Measurements from ENCODE around the gene NHLRC4. TPM values are rescaled to one million over a fixed set of nuclear protein-coding genes. Genes with fewer than 3 reads are reported as not detected.
"Not testable (repeated sequence)": the region's sequence is repeated elsewhere in the genome, so short reads cannot be mapped to it uniquely, and the experiment has no call there.

Gene NHLRC4
- total RNA-seq, 3 donors from 2014 or later: 0.13 to 0.18 (median 0.16) TPM

DNA sequence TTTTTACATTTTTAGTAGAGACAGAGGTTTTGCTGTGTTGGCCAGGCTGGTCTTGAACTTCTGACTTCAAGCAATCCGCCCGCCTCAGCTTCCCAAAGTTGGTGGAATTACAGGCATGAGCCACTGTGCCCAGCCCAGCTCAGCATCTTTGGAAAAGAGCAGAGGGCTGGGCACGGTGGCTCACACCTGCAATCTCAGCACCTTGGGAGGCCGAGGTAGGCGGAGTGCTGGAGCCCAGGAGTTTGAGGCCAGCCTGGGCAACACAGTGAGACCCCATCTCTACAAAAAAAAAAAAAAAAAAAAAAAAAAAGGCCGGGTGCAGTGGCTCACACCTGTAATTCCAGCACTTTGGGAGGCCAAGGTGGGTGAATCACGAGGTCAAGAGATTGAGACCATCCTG, 30.9 kb downstream of the NHLRC4 start:
- not testable (repeated sequence) for H3K4me3 Mint-ChIP-seq; H3K27me3 Mint-ChIP-seq (ENCODE audit: low read depth); ATAC-seq; H3K36me3 Mint-ChIP-seq (ENCODE audit: insufficient read depth); H3K9me3 Mint-ChIP-seq; DNase-seq
- H3K4me1 Mint-ChIP-seq (ENCODE audit: low read depth): peaks cover 13% of the 10 kb centered on the region

DNA sequence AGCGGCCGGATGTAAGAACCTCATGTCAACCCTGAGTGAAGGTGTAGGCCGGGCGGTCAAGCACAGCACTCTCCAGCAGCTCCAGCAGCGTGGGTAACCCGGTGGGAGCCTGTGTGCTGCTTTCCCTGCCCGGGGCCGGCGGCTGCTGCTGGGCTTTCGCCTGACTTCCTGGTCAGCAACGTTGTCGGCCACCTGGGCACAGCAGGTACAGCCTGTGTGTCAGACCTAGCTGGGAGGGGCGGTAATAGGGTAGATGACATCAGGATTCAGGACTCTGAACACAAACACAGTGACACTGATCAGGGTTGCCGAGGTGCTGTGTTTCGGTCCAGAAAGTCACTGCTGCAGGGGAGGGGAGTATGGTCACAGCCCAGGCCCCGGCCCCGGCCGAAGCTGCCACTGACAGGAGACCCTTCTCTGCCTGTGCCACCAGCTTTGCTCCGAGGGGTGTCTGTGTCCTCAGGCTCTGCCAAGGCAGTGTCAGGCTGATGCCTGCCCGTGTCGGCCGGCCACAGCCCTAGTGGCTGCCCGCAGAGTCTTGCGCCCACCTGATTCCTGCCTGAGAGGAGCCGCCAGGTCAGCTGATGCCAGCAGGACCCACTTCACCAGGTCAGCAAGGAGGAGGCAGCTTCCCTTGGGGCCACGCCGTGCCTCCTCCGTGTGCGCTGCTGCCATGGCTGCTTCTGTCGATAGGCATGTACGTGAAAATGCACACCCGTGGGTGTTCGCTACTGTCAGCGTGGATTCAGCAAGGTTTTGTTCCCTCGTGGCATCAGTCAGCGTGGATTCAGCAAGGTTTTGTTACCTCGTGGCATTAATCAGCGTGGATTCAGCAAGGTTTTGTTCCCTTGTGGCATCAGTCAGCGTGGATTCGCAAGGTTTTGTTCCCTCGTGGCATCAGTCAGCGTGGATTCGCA, 32.3 kb downstream of the NHLRC4 start:
- Mint-ChIP-seq H3K9me3 (no peaks in the 10 kb centered on the region), H3K4me3 (no peak overlapping the region), H3K4me1 (ENCODE audit: low read depth) (peaks cover 10% of the 10 kb centered on the region), H3K36me3 (ENCODE audit: insufficient read depth) (peaks cover 5% of the 10 kb centered on the region), H3K27me3 (ENCODE audit: low read depth) (no peaks in the 10 kb centered on the region)
- no peak for DNase-seq
- ATAC-seq: no peak

DNA sequence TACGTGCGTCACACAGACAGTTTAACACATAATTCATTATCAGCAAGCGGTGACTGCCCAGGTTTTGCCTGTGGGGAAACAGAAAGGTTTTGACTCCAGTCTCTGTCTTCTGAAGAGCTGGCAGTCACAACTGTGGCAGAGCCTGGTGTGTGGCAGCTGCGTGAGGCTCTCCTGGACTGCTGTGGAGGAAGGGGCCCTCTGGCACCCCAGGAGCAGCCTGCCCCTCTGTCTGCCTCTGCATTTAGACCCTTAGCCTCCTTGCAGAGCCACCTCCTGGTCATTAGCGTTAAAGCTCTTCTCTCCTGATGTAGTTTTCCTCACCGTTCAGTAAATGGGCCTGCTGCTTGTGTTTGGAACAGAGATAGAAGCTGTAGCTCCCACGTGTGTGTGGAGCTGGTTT, 34.0 kb downstream of the NHLRC4 start:
- H3K27me3 Mint-ChIP-seq (ENCODE audit: low read depth): no peaks in the 10 kb centered on the region
- ATAC-seq (no peak), DNase-seq (no peak)
- no peaks in the 10 kb centered on the region for H3K9me3 Mint-ChIP-seq
- no peak overlapping the region for H3K4me3 Mint-ChIP-seq
- peaks cover 4% of the 10 kb centered on the region for H3K36me3 Mint-ChIP-seq (ENCODE audit: insufficient read depth)
- peaks cover 8% of the 10 kb centered on the region for H3K4me1 Mint-ChIP-seq (ENCODE audit: low read depth)

DNA sequence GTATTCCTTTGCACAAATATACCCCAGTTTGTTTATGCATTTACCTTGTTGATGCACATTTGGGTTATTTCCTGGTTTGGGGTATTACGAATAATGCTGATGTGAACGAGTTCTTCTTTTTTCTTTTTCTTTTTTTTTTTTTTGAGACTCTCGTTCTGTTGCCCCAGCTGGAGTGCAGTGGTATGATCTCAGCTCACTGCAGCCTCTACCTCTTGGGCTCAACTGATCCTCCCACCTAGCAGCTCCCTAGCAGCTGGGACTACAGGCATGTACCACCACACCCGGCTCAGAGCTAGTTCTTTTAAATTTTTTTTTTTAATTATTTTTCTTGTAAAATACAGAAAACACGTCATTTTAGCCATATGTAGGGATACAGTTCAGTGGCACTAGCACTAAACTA, 37.1 kb downstream of the NHLRC4 start:
- ATAC-seq (no peak), DNase-seq (no peak)
- H3K4me1 Mint-ChIP-seq (ENCODE audit: low read depth): peaks cover 6% of the 10 kb centered on the region
- peaks cover 2% of the 10 kb centered on the region for H3K36me3 Mint-ChIP-seq (ENCODE audit: insufficient read depth)
- no peak overlapping the region for H3K4me3 Mint-ChIP-seq
- no peaks in the 10 kb centered on the region for H3K9me3 Mint-ChIP-seq
- H3K27me3 Mint-ChIP-seq (ENCODE audit: low read depth): no peaks in the 10 kb centered on the region

DNA sequence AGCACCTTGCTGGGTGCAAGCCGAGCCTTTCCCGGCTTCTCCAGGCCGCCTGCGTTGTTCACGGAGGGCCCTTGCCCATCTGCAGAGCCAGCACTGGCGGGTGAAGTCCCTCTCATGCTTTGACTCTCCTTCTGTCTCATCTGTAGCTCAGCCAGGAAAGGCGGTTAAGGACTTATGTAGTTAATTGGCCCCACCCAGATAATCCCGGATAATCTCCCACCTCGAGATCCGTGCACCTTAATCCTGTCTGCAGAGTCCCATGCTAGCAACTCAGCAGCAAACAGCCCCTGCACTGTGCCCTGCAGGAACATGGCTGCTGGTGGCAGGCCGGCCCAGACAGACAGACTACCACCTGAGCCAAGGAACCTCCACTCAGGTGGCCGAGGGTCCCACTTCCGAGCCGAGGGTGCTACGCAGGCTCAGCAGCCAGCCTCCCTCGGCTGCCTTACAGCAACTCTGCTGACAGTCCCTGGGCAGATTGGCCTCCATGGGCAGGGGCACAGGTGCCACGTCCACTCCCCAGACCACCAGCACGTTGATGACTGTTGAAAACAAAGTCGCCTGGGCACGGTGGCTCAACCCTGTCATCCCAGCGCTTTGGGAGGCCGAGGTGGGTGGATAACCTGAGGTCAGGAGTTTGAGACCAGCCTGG, 40.0 kb downstream of the NHLRC4 start:
- Mint-ChIP-seq H3K27me3 (ENCODE audit: low read depth) (no peaks in the 10 kb centered on the region), H3K4me1 (ENCODE audit: low read depth) (peaks cover 10% of the 10 kb centered on the region), H3K9me3 (no peaks in the 10 kb centered on the region), H3K36me3 (ENCODE audit: insufficient read depth) (no peaks in the 10 kb centered on the region), H3K4me3 (no peak overlapping the region)
- no peak for DNase-seq
- ATAC-seq: no peak

DNA sequence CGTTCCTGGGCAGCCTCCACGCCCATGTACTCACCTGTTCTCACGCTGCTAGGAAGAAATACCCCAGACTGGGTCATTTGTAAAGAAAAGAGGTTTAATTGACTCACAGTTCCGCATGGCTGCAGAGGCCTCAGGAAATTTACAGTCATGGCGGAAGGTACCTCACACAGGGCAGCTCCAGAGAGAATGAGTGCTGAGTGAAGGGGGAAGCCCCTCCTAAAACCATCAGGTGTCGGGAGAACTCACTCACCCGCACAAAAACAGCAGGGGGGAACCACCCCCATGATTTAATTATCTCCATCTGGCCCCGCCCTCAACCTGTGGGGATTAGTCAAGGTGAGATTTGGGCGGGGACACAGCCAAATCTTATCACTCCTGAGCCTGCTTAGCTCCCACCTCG, 41.2 kb downstream of the NHLRC4 start:
- peak; percentile 74 to 78 for ATAC-seq

DNA sequence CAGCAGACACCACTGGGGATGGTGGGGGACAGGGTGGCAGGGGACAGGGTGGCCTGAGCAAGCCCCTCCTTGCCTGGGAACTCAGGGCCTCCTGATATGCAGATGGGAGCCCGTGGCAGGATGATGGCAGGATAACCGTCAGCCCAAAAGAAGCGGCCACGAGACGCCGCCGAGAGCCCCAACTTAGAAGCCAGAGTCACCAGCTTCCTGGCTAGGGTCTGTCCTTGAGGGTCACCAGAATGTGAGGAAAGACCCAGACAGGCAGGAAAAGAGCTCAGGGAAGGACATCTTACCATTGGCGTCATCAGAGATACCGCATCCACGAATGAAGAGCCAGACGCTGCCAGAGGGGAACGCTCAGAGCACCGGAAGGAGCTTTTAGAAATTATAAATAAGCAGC, 42.5 kb downstream of the NHLRC4 start:
- H3K4me1 Mint-ChIP-seq (ENCODE audit: low read depth): peaks cover 8% of the 10 kb centered on the region
- no peaks in the 10 kb centered on the region for H3K27me3 Mint-ChIP-seq (ENCODE audit: low read depth)
- H3K9me3 Mint-ChIP-seq: no peaks in the 10 kb centered on the region
- ATAC-seq: no peak
- H3K4me3 Mint-ChIP-seq: no peak overlapping the region
- H3K36me3 Mint-ChIP-seq (ENCODE audit: insufficient read depth): peaks cover 4% of the 10 kb centered on the region
- DNase-seq: no peak

More for the DNA sequence above, 41.2 kb downstream of the NHLRC4 start:
- Mint-ChIP-seq H3K27me3 (ENCODE audit: low read depth) (no peaks in the 10 kb centered on the region), H3K9me3 (no peaks in the 10 kb centered on the region), H3K36me3 (ENCODE audit: insufficient read depth) (no peaks in the 10 kb centered on the region), H3K4me1 (ENCODE audit: low read depth) (peaks cover 10% of the 10 kb centered on the region), H3K4me3 (no peak overlapping the region)
- DNase-seq: no peak

DNA sequence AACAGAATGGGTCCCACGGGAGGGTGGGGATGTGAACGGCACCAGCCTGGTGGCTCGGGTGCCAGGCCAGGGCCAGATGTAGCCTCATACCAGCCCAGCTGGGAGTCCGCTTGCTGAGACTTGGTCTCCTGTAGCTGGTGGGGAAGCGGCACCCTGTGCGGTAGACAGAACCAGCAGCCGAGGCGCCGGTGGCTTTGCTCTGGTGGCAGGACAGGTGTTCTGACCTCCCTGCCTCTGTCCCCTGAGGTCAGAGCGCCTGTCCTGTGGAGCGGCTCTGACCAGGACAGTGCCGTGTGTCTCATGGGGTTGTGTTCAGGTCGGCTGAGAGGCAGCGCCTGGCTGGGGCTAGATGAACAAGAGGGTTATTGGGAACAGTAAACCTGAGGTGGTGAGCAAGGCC, 43.2 kb downstream of the NHLRC4 start:
- Mint-ChIP-seq H3K4me1 (ENCODE audit: low read depth) (peaks cover 8% of the 10 kb centered on the region), H3K9me3 (no peaks in the 10 kb centered on the region), H3K36me3 (ENCODE audit: insufficient read depth) (peaks cover 7% of the 10 kb centered on the region), H3K4me3 (no peak overlapping the region), H3K27me3 (ENCODE audit: low read depth) (no peaks in the 10 kb centered on the region)
- DNase-seq: no peak
- ATAC-seq: no peak

DNA sequence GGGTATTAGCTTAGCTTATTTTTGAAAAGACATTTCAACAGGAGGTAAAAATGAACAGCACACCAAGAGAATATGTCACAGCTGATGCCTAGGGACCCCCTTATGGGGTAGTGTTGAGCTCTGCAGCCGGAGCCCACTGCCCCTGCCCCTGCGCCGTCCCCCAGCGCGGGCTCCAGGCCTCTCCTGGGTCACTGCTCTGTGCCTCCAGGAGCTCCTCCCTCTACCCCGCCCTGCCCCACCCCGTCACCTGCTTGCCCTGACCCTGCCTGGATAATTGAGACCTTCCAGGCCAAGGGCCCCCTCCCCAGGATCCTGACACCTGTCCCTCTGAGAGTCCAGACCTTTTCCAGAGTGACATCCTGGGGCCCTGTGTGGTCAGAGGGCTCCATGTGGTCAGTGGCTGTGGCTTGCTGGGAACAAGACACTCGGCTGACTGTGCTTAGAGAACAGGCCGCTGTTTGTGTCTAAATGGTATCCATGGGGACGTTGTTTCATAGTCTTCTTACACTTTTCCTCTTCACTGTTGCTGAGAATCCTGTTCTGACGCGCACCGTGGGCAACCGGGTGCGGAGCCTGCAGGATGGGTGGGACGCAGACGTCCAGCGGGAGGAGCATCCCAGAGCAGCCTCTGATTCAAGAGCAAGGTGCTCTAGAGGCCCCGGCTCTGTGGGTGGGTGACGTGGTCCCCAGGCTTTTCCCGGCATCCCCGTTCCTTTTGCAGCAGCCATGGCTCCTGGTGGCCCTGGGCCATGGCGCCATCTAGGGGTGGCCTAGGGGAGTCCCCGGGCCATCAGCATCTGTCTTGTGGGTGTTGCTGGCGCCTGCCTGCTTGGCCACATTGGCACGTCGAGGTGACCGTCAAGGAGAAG, 43.9 kb downstream of the NHLRC4 start:
- Mint-ChIP-seq H3K4me3 (no peak overlapping the region), H3K27me3 (ENCODE audit: low read depth) (no peaks in the 10 kb centered on the region), H3K36me3 (ENCODE audit: insufficient read depth) (peaks cover 7% of the 10 kb centered on the region), H3K9me3 (no peaks in the 10 kb centered on the region), H3K4me1 (ENCODE audit: low read depth) (peaks cover 8% of the 10 kb centered on the region)
- DNase-seq (peak; percentile 57), ATAC-seq (peak; percentile 84)

DNA sequence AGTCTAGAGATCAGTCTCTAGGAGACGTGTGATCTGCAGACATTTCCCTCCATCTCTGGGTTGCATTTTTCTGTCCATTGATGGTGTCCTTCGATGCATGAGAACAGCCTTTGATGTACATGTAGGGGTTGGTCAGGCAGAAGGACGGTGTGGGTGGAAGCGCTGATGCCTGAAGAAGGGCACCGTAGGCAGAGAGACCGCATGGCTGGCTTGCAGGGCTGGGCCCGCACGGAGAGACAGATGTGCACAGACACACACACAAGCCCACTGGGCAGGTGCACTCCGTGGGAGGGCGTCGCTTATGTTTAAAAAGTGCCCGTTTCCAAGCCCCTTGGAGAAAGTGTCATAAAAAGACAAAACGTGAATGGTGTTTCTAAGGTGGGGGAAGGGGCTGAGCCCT, 48.3 kb downstream of the NHLRC4 start:
- Mint-ChIP-seq H3K4me3 (no peak overlapping the region), H3K36me3 (ENCODE audit: insufficient read depth) (peaks cover 7% of the 10 kb centered on the region), H3K4me1 (ENCODE audit: low read depth) (peaks cover 5% of the 10 kb centered on the region), H3K27me3 (ENCODE audit: low read depth) (no peaks in the 10 kb centered on the region), H3K9me3 (no peaks in the 10 kb centered on the region)
- DNase-seq (no peak), ATAC-seq (no peak)

DNA sequence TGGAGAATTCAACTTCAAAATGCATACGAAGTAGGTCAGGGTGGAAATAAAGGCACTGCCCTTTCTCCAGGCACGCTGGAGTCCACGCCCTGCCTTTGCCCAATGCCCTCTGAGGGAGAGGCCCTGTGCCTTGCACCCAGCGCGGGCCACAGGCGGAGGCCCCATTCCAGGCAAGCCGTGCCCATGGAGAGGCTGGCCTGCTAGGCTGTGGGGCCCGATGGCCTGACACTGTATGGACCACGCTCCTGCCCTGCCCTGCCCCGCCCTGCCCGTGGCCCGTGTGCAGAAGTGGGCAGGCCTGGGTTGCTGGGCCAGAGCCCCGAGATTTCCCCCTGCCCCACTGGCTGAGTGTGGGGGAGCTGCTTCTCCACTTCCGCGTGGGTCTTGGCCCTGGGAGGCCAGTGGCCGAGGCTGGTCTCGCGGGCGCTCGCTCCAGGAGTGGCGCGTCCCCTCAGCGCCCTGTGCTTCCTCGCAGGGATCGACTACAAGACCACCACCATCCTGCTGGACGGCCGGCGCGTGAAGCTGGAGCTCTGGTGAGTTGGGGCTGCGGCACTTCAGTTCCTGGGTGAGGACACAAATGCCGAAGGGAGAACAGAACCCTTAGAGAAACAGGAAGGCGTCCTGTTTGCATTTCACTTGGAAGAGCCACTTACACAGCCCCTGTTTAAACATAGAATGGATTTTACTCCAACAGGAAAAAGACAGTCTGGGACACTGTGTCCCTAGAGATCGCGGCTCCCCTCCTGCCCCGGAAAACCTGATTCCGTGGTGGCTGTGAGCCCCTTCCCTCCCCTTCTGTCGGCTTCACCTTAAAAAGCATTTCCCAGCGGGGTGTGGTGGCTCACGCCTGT, 50.2 kb downstream of the NHLRC4 start:
- no peaks in the 10 kb centered on the region for H3K27me3 Mint-ChIP-seq (ENCODE audit: low read depth)
- no peak for DNase-seq
- H3K36me3 Mint-ChIP-seq (ENCODE audit: insufficient read depth): peaks cover 7% of the 10 kb centered on the region
- no peaks in the 10 kb centered on the region for H3K9me3 Mint-ChIP-seq
- no peak overlapping the region for H3K4me3 Mint-ChIP-seq
- no peaks in the 10 kb centered on the region for H3K4me1 Mint-ChIP-seq (ENCODE audit: low read depth)
- ATAC-seq: no peak

DNA sequence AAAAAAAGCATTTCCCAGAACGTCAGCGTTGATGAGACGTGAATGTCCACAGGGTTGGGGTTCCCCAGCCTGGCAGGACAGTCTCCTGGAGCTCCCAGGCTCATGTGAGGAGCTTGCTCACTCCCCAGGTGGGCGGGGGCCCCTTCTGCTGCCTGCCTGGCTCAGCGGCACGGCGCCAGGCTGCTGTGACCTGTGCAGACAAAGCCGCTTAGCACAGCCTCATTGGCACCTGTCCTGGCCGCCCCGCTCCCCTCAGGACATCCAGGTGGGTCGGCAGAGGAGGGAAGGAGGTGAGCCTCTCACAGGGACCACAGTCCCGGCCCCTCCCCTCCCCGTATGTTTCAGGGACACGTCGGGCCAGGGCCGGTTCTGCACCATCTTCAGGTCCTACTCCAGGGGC, 51.0 kb downstream of the NHLRC4 start:
- Mint-ChIP-seq H3K4me3 (no peak overlapping the region), H3K36me3 (ENCODE audit: insufficient read depth) (peaks cover 7% of the 10 kb centered on the region), H3K9me3 (no peaks in the 10 kb centered on the region), H3K27me3 (ENCODE audit: low read depth) (no peaks in the 10 kb centered on the region), H3K4me1 (ENCODE audit: low read depth) (no peaks in the 10 kb centered on the region)
- ATAC-seq (no peak), DNase-seq (no peak)
